Measurements from ENCODE around the gene ST13. TPM values are rescaled to one million over a fixed set of nuclear protein-coding genes. Genes with fewer than 3 reads are reported as not detected.
A peak's percentile ranks its signal among the peaks of the same experiment; 100 is the strongest.
"Not testable (repeated sequence)": the region's sequence is repeated elsewhere in the genome, so short reads cannot be mapped to it uniquely, and the experiment has no call there.

Gene ST13
- total RNA-seq, 1 donor from 2014 or later, result 317 TPM

GRCh38 chr22:40889116-40889515 lies 32.7 kb upstream of the ST13 start:
- no peak for DNase-seq (ENCODE audit: extremely low spot score, unreplicated experiment)
- H3K4me3 Mint-ChIP-seq, result no peak overlapping the region
- H3K4me1 Mint-ChIP-seq (ENCODE audit: unreplicated experiment), result no peaks in the 10 kb centered on the region
- H3K36me3 Mint-ChIP-seq, result peaks cover 21% of the 10 kb centered on the region
- no peak overlapping the region for H3K27ac Mint-ChIP-seq
- H3K9me3 Mint-ChIP-seq, result no peaks in the 10 kb centered on the region
- no peak for TF ChIP-seq CTCF (conservative IDR thresholded peaks at IDR 0.05)
- H3K27me3 Mint-ChIP-seq, result no peaks in the 10 kb centered on the region

DNA sequence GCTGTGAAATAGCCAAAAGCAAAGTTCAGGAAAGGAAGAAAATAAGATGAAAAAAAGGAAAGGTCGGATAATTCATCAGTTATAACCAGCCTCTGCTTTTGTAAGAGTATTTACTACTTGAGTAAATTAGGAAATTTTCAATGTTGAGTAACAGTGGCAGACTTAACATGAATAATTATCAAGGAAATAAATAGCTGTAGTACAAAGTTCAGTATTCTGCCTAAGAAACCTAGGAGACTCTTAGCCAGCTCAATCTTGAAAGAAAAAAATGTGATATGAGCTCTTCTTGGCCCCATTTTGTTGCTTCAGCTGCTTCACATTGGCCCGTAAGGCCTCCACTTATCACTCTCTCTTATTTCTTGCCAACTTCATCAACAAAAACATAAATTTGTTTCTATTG lies 22.5 kb upstream of the ST13 start:
- no peaks in the 10 kb centered on the region for H3K4me1 Mint-ChIP-seq (ENCODE audit: unreplicated experiment)
- no peak overlapping the region for H3K4me3 Mint-ChIP-seq
- TF ChIP-seq CTCF (conservative IDR thresholded peaks at IDR 0.05), result no peak
- H3K36me3 Mint-ChIP-seq, result peaks cover 4% of the 10 kb centered on the region
- no peaks in the 10 kb centered on the region for H3K27me3 Mint-ChIP-seq
- H3K9me3 Mint-ChIP-seq, result no peaks in the 10 kb centered on the region
- H3K27ac Mint-ChIP-seq, result no peak overlapping the region
- DNase-seq (ENCODE audit: extremely low spot score, unreplicated experiment), result no peak

GRCh38 chr22:40877488-40877887 lies 21.0 kb upstream of the ST13 start:
- H3K27me3 Mint-ChIP-seq, result no peaks in the 10 kb centered on the region
- peak overlapping the region; percentile 30 for H3K27ac Mint-ChIP-seq
- no peak for TF ChIP-seq CTCF (conservative IDR thresholded peaks at IDR 0.05)
- DNase-seq (ENCODE audit: extremely low spot score, unreplicated experiment), result no peak
- peaks cover 4% of the 10 kb centered on the region for H3K36me3 Mint-ChIP-seq
- no peak overlapping the region for H3K4me3 Mint-ChIP-seq
- H3K4me1 Mint-ChIP-seq (ENCODE audit: unreplicated experiment), result no peaks in the 10 kb centered on the region
- H3K9me3 Mint-ChIP-seq, result no peaks in the 10 kb centered on the region

DNA sequence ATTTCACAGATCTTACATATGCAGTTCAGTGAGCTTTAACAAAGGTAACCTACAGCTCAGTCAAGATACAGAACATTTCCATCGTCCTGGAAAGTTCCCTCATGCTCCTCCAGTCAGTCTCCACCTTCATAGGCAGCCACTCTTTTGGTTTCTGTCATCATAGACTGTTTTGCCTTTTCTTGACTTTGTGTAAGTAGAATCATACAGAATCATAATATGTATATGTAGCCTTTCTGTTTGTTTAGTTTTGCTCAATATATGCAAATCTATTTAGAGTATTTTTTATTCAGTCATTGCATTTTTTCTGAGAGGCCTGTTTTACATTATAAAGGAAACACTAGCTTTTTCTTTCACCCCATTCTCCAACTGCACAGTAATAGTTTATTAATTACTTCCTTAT lies 20.5 kb upstream of the ST13 start:
- no peak overlapping the region for H3K4me3 Mint-ChIP-seq
- H3K27ac Mint-ChIP-seq, result no peak overlapping the region
- peaks cover 3% of the 10 kb centered on the region for H3K36me3 Mint-ChIP-seq
- H3K27me3 Mint-ChIP-seq, result no peaks in the 10 kb centered on the region
- TF ChIP-seq CTCF (conservative IDR thresholded peaks at IDR 0.05), result no peak
- H3K4me1 Mint-ChIP-seq (ENCODE audit: unreplicated experiment), result no peaks in the 10 kb centered on the region
- no peaks in the 10 kb centered on the region for H3K9me3 Mint-ChIP-seq
- DNase-seq (ENCODE audit: extremely low spot score, unreplicated experiment), result no peak

- DNase-seq (ENCODE audit: extremely low spot score, unreplicated experiment), result no peak
- H3K9me3 Mint-ChIP-seq, result no peaks in the 10 kb centered on the region
- peaks cover 4% of the 10 kb centered on the region for H3K36me3 Mint-ChIP-seq
- H3K4me3 Mint-ChIP-seq, result no peak overlapping the region
- H3K27ac Mint-ChIP-seq, result no peak overlapping the region
- H3K27me3 Mint-ChIP-seq, result no peaks in the 10 kb centered on the region
- no peaks in the 10 kb centered on the region for H3K4me1 Mint-ChIP-seq (ENCODE audit: unreplicated experiment)
- TF ChIP-seq CTCF (conservative IDR thresholded peaks at IDR 0.05), result no peak
Observed at GRCh38 chr22:40875111-40875510, 18.7 kb upstream of the ST13 start.

GRCh38 chr22:40874016-40874415 lies 17.6 kb upstream of the ST13 start:
- no peak overlapping the region for H3K27ac Mint-ChIP-seq
- no peak for DNase-seq (ENCODE audit: extremely low spot score, unreplicated experiment)
- H3K9me3 Mint-ChIP-seq, result no peaks in the 10 kb centered on the region
- no peak overlapping the region for H3K4me3 Mint-ChIP-seq
- TF ChIP-seq CTCF (conservative IDR thresholded peaks at IDR 0.05), result no peak
- peaks cover 5% of the 10 kb centered on the region for H3K36me3 Mint-ChIP-seq
- no peaks in the 10 kb centered on the region for H3K27me3 Mint-ChIP-seq
- no peaks in the 10 kb centered on the region for H3K4me1 Mint-ChIP-seq (ENCODE audit: unreplicated experiment)

- H3K4me3 Mint-ChIP-seq; H3K27ac Mint-ChIP-seq; H3K4me1 Mint-ChIP-seq (ENCODE audit: unreplicated experiment); H3K27me3 Mint-ChIP-seq; H3K36me3 Mint-ChIP-seq; H3K9me3 Mint-ChIP-seq; DNase-seq (ENCODE audit: extremely low spot score, unreplicated experiment): not testable (repeated sequence)
Observed at GRCh38 chr22:40868379-40868778, 11.9 kb upstream of the ST13 start.

All from type B pancreatic cell (in vitro differentiated cells).